NCI-H774 (cell line): ENCODE measurements around the gene PPM1F.

Experiments
- DNase-seq: peaks from one replicate; lab custom pipeline; 2025; lab: John Stamatoyannopoulos, UW

PPM1F gene

DNA sequence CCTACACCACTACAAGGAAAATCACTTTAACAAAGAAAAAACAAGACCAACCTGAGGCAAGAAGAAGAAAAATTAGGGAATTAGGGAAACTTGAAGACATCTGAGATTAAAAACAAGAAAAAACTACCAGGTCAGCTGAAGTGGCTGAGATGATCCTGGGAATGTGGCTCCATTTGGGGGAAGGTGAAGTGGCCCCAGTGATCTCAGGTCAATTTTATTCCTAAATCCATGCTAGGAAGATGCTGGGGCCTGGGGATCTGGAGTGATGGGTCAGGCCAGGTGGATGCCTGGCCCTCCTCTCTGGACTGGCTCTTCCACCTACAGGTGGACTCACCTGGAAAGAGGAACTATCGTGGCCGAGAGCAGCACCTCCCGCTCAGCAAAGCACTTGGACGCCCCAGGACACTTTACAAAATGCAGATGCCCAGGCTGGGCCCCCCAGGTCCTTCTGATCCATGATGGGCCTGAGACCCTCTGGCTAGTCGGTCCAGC is 23.3 kb upstream of the PPM1F start:
- no peak for DNase-seq

GRCh38 chr22:21975273-21975672 is 22.6 kb upstream of the PPM1F start:
- no peak for DNase-seq

GRCh38 chr22:21974058-21974649 is 21.5 kb upstream of the PPM1F start:
- no peak for DNase-seq

- DNase-seq = no peak
These were observed 20.2 kb upstream of the PPM1F start for GRCh38 chr22:21972806-21973205.

DNA sequence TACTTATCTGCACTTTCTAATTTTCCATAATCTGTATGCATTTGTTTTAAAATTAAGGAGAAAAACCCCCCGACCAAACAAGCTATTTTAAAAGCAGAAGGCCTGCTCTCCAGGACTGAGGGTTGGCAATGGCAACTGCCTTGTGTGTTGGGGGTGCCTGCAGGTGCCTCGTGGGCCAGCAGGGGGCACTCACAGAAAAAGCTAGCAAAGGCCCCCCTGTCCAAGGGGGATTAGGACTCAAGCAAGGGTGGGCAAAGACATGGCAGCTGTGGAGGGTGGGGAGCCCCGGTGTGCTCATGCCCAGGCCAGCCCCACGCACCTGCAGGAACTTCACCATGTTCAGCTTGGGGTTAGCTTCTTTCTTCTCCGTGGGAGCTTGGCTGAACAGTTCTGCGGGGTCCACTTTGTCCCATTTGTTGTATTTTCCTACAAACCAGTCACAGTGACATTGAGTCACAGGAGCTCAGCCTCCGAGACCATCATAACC is 19.7 kb upstream of the PPM1F start:
- no peak for DNase-seq

DNA sequence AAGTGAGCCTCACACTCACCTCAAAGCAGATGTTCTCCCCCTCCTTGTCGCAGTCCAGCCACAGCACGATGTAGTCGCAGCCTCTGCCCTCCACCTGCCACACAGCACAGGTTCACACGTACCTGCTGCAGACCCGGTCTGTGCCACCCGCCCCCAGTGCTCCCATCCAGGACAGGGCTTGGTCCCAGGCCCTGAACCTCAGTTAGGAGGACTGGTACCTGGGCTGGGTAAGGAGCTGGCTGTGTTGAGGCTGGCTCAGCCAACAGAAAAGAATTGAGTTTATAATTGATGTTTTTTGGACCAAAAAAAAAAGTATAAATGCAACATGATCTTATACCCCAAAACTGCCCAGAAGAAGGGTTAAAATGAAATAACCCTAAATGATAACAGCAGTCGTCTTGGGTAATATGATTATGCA is 19.2 kb upstream of the PPM1F start:
- DNase-seq = no peak

DNA sequence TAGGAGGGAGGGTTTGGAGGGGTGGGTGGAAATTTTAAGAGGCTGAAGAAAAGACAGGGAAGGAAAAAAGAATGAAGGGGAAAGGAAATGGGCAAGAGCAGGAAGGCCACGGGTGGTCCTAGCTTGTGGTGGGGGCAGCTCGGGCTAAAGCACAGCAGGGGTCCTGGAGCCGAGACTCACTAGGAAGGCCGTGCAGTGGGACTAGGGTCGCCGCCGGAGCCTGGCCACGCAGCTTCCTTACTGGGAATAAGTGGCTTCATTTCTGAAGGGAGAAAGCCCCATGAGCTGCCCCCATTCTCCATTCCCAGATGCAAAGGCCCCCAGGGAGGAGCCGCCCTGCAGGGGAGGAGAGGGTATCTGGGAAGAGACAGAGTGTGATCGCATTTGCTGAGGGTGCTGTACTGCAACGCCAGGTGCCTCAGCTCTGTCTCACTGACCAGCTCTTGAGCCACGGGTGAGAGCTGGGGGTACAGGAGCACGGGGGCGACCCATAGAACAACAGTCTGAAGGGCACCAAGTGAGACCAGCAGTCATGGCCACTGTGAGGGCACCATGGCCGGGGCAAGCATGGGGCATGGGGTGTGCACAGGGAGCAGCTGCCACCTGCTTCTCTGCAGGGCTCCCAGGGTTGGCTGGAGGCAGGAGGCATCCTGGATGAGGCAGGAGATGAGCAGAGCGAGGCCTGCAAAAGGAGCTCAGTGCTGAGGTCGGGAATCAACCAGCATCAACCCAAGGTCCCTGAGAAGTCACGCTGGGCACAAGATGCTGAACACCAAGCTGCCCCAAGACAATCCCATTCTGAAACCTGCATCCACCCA is 18.4 kb upstream of the PPM1F start:
- DNase-seq = no peak

DNA sequence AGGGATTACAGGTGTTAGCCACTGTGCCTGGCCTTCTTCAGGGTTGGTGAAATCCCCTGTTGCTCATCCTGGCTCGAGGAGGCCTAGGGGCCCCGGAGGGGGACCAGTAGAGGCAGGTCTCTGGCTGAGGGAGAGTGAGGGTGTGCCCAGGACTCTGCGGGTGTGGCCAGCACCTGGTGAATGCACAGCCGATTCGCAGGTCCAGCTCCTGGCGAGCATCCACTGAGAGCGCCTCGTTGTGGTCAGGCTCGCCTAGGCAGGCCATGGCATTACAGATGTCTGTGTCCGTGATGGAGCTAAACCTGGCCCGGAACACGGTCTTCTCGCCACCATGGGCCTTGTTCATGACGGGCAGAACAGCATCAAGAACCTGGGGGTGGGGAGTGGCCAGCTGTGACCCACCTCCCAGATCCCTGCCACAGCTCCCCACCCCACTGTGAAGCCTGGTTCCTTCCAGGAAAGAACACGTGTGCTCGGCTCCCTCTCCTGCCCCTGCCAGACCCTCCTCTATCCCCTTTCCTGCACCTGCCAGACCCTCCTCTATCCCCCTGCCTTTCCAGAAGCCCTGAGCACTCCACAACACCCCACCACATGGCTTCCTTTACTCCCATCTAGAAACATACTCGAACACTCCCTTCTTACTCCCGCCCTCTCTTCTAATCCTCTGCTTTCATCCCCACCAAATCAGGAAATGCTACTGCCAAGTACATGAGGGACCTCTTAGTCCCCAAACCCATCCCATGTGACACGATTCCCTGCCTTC is 17.6 kb upstream of the PPM1F start:
- no peak for DNase-seq

DNA sequence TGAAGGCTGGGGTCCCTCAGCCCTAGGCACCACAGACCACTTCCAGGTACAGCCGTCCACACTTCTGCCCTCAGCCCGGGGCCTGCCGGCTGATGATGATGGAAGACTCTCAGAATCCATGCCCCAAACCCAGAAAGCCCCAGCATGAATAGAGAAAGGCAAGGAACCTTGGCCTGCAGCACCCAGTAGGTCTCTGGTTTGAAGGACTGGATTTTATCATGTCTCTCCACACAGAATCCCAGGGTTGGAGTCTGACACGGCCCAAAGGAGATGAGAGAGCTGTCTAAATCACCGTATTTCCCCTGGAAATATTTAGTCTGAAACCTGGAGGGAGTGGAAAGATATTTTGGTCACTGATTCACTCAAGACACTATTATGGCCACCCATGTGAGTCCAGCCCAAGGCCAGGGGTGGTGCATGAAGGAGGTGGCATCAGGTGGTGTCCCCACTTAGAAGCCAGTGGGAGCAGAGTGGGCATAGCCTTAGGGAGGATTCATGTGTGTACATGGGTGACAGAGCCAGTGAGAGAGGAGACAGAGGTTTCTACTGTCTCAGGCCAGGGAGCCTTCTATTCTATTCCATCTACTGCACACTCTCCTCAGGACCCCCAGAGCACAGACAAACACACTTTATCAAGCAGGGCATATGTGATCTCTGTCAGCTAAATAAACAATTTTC is 15.9 kb upstream of the PPM1F start:
- DNase-seq = no peak

DNA sequence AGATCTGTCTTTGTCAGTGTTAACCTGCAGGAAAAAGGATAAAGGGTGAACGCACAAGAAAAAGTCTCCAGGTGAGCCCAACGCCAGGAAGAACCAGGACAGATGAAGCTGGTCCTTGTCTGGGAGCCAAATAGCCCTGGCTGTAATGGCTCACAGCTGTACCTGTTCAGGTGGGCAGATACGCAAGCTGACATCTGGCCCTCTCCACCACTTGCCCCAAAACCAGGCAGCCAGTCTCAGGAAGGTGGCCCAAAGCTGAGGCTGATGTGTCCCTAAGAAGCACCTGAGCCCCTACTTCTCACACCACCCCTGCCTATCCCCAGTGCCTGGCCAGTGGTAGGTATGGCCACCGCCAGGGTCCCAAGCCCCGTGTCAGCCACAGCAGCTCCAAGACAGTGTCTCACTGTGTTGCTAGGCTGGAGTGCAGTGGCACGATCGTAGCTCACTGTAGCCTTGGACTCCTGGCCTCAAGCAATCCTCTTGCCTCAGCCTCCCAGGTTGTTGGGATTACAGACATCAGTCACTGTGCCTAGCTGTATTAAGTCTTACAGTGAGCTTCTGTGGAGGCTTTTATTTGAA is 15.1 kb upstream of the PPM1F start:
- DNase-seq = no peak

GRCh38 chr22:21966643-21967516 is 14.2 kb upstream of the PPM1F start:
- DNase-seq = no peak

GRCh38 chr22:21965762-21966288 is 13.2 kb upstream of the PPM1F start:
- no peak for DNase-seq

DNA sequence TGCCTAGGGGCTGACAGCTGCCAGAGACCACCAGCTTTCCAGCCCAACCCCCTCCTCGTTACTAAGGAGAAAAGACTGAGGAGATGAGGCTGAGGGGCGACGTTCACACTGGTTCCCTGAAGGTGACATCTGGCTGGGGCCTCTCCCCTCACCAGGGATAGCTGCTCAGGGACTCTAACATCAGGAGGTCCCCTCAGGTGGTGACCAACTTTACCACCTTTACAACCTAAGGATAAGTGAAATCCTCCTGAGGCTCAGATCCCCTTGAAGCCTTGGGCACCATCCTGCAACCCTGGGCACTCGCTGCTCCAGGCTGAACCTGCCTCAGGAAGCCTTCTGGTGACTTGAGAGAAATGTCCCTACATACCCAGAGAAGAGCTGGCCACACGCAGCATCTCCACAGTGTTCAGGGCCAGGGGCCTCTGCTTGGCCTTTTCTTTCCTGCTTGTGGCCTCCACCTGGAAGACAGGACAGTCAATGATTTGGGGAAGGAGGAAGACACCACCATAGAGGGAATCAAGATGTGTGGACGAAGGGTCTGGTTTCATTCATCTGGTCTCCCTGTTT is 12.4 kb upstream of the PPM1F start:
- DNase-seq = no peak

DNA sequence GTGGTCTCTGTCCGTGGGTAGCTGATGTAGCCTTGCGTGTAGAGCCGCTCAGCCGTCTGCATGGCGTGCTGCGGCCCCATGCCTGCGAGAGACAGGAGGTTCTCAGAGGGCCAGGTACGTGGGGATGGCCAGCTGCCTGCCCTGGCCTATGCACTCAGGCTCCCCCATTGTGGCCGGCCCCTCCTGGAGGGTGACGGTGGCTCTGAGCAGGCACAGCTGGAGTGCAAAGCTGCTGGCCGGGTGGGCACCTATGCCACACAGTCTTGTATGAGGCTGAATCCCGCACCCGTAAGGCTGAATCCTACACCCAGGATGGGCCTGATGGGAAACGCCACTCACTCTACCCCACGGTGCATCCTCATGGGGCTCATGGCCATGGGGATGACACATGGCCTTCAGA is 11.6 kb upstream of the PPM1F start:
- no peak for DNase-seq

- DNase-seq = no peak
These were observed 11.2 kb upstream of the PPM1F start for GRCh38 chr22:21963790-21964211.

- no peak for DNase-seq
These were observed 10.6 kb upstream of the PPM1F start for GRCh38 chr22:21963286-21963685.

GRCh38 chr22:21962655-21962949 is 10.0 kb upstream of the PPM1F start:
- no peak for DNase-seq

GRCh38 chr22:21961886-21962654 is 9.4 kb upstream of the PPM1F start:
- no peak for DNase-seq

DNA sequence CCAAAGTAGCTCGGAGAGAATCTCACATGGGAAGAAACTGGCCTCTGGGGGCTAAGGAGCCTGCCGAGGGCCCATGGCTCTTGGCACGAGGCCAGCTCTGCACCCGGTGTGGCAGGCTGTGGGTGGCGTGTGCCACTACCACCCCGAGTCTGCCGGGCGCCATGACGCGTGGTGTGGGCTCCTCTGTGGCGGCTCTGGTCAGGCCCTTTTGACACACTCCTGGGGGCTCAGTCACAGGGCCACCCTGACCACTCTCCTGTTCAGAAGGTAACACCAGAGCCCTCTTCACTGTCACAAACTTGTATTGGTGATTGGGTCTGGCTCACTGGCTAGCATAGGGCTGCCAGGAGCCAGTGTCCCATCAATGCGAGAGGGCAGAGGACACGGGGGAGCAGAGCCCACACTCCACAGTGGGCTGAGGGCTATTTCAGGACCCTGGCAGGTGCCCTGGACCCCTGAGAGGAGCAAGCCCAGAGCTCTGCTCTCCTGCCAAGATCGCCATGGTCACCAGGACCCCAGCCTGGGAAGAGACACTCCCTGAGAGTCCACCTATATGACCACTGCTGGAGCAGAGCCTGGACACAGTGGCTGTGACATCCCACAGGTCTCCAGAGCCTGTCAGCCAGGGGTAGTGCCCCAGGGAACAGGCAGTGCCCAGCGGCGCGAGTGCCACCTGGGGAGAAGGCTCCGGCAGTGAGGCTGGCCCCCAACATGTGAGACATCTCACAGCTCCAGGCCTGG is 8.6 kb upstream of the PPM1F start:
- DNase-seq = no peak
